Cardiac muscle cell (in vitro differentiated cells and primary cell): ENCODE results near the gene SFXN2. TPM values are rescaled to one million over a fixed set of nuclear protein-coding genes. Genes with fewer than 3 reads are reported as not detected.

Source experiments
- DNase-seq, 2 donors: peaks; one replicate each; pipeline versions ENCODE4 v3.0.0 to v3.0.0-alpha.2; 2010 to 2017; ENCODE audit warnings: low read depth in 1 of 2, low spot score in 1 of 2
- H3K27ac ChIP-seq: fragments of 200-600 bp; sonication (generic); 2 replicates; pipeline ENCODE4 v1.5.1; 2016
- H3K27me3 ChIP-seq: fragments of 200-600 bp; sonication (generic); 2 replicates; pipeline ENCODE4 v1.6.0; 2016; ENCODE audit warnings: control low read depth
- H3K36me3 ChIP-seq: fragments of 200-600 bp; sonication (generic); 2 replicates; pipeline ENCODE4 v1.5.1; 2016; ENCODE audit warnings: control low read depth
- H3K4me1 ChIP-seq: fragments of 200-600 bp; sonication (generic); 2 replicates; pipeline ENCODE4 v1.8.1; 2017; ENCODE audit warnings: low read depth, mild to moderate bottlenecking, mixed run types
- H3K4me3 ChIP-seq: fragments of 200-600 bp; sonication (generic); 2 replicates; pipeline ENCODE4 v1.5.1; 2016; ENCODE audit warnings: mild to moderate bottlenecking
- H3K9me3 ChIP-seq: fragments of 200-600 bp; sonication (generic); 2 replicates; pipeline ENCODE4 v1.5.1; 2017; ENCODE audit warnings: low read depth, mild to moderate bottlenecking, control low read depth
- CTCF ChIP-seq: IDR thresholded peaks from 2 replicates; pipeline ENCODE4 v1.5.1; 2012; ENCODE audit warnings: low read depth, mild to moderate bottlenecking, low read length
- polyA plus RNA-seq: library from polyadenylated mRNA; unstranded; fragments of >200 nt; fragmentation: Nextera tagmentation; extraction: Ambion mirVana; gene quantifications from 2 replicates; pipeline ENCODE4 v1.2.1, GENCODE V29; 2016
- total RNA-seq: library from RNA; depleted of rRNA; stranded (reverse); fragments of >200 nt; gene quantifications from 2 replicates; pipeline ENCODE4 v1.2.3, GENCODE V29; 2016

The SFXN2 gene
- total and polyA plus RNA-seq, 2 experiments from 2014 or later = 14.2 to 18.6 TPM

- Histone ChIP-seq H3K9me3 (no peaks in the 10 kb centered on the region), H3K27ac (no peak overlapping the region), H3K36me3 (peaks cover 5% of the 10 kb centered on the region), H3K4me1 (no peaks in the 10 kb centered on the region), H3K27me3 (no peaks in the 10 kb centered on the region), H3K4me3 (no peak overlapping the region)
- no peak for TF ChIP-seq CTCF
- DNase-seq = no peak
Observed at GRCh38 chr10:102726274-102726673, 11.8 kb downstream of the SFXN2 start.

GRCh38 chr10:102727037-102727818 lies 12.8 kb downstream of the SFXN2 start:
- Histone ChIP-seq H3K9me3 (no peaks in the 10 kb centered on the region), H3K36me3 (peaks cover 8% of the 10 kb centered on the region), H3K4me3 (no peak overlapping the region), H3K4me1 (no peaks in the 10 kb centered on the region), H3K27ac (no peak overlapping the region), H3K27me3 (no peaks in the 10 kb centered on the region)
- TF ChIP-seq CTCF = no peak
- DNase-seq = no peak

- peak overlapping the region; percentile 42 for H3K27ac ChIP-seq
- no peaks in the 10 kb centered on the region for H3K9me3 ChIP-seq
- H3K36me3 ChIP-seq = peaks cover 16% of the 10 kb centered on the region
Observed at GRCh38 chr10:102729029-102730026, 14.9 kb downstream of the SFXN2 start.

GRCh38 chr10:102731222-102731800 lies 16.9 kb downstream of the SFXN2 start:
- Histone ChIP-seq H3K9me3 (no peaks in the 10 kb centered on the region), H3K27me3 (no peaks in the 10 kb centered on the region), H3K27ac (no peak overlapping the region), H3K36me3 (peaks cover 16% of the 10 kb centered on the region), H3K4me3 (no peak overlapping the region), H3K4me1 (no peaks in the 10 kb centered on the region)
- DNase-seq = no peak
- TF ChIP-seq CTCF = no peak

More at GRCh38 chr10:102729029-102730026, 14.9 kb downstream of the SFXN2 start:
- Histone ChIP-seq H3K4me1 (no peaks in the 10 kb centered on the region), H3K4me3 (no peak overlapping the region), H3K27me3 (no peaks in the 10 kb centered on the region)
- TF ChIP-seq CTCF = peak; percentile 94
- DNase-seq = peak; percentile 90

GRCh38 chr10:102732661-102733060 lies 18.2 kb downstream of the SFXN2 start:
- H3K36me3 ChIP-seq = peaks cover 11% of the 10 kb centered on the region

More at GRCh38 chr10:102732661-102733060, 18.2 kb downstream of the SFXN2 start:
- Histone ChIP-seq H3K4me3 (no peak overlapping the region), H3K27ac (no peak overlapping the region), H3K4me1 (no peaks in the 10 kb centered on the region), H3K27me3 (no peaks in the 10 kb centered on the region), H3K9me3 (no peaks in the 10 kb centered on the region)
- no peak for TF ChIP-seq CTCF
- no peak for DNase-seq
